ENCODE results near the gene ING5.
"Not testable (repeated sequence)": the region's sequence is repeated elsewhere in the genome, so short reads cannot be mapped to it uniquely, and the experiment has no call there.

ING5 gene

GRCh38 chr2:241752689-241753276, 50.9 kb downstream of the ING5 start:
- TF ChIP-seq CTCF (IDR thresholded peaks at IDR 0.05; ENCODE audit: control extremely low read depth, extremely low read depth, low read depth, missing control alignments) = no peak
- ChIA-PET CTCF (no interaction called here), POLR2A (no interaction called here)
- no peak for DNase-seq (ENCODE audit: extremely low spot score)

GRCh38 chr2:241753493-241753892, 51.7 kb downstream of the ING5 start:
- POLR2A ChIA-PET = no interaction called here
- CTCF ChIA-PET = interaction anchor here (1.4 kb wide), 1 partner anchor 35 kb away, joined by 3 read pairs; no protein-coding TSS in a partner anchor
- no peak for TF ChIP-seq CTCF (IDR thresholded peaks at IDR 0.05; ENCODE audit: control extremely low read depth, extremely low read depth, low read depth, missing control alignments)
- DNase-seq (ENCODE audit: extremely low spot score) = no peak

- no peak for DNase-seq (ENCODE audit: extremely low spot score)
- TF ChIP-seq CTCF (IDR thresholded peaks at IDR 0.05; ENCODE audit: control extremely low read depth, extremely low read depth, low read depth, missing control alignments) = no peak
- POLR2A ChIA-PET = no interaction called here
- CTCF ChIA-PET = interaction anchor here (1.4 kb wide), 1 partner anchor 35 kb away, joined by 3 read pairs; no protein-coding TSS in a partner anchor
Measured at GRCh38 chr2:241754042-241754441, 52.2 kb downstream of the ING5 start.

- TF ChIP-seq CTCF (IDR thresholded peaks at IDR 0.05; ENCODE audit: control extremely low read depth, extremely low read depth, low read depth, missing control alignments) = no peak
- no peak for DNase-seq (ENCODE audit: extremely low spot score)
- CTCF ChIA-PET = no interaction called here
- POLR2A ChIA-PET = no interaction called here
Measured at GRCh38 chr2:241755166-241755565, 53.3 kb downstream of the ING5 start.

- CTCF ChIA-PET = no interaction called here
- DNase-seq (ENCODE audit: extremely low spot score) = no peak
- POLR2A ChIA-PET = no interaction called here
- TF ChIP-seq CTCF (IDR thresholded peaks at IDR 0.05; ENCODE audit: control extremely low read depth, extremely low read depth, low read depth, missing control alignments) = no peak
Measured at GRCh38 chr2:241755777-241756176, 53.9 kb downstream of the ING5 start.

GRCh38 chr2:241759067-241759807, 57.4 kb downstream of the ING5 start:
- ChIA-PET CTCF (interaction anchor here (0.9 to 1.4 kb wide), 2 partner anchors 12 to 22 kb away, joined by 3 read pairs; no protein-coding TSS in a partner anchor), POLR2A (no interaction called here)
- no peak for DNase-seq (ENCODE audit: extremely low spot score)
- TF ChIP-seq CTCF (IDR thresholded peaks at IDR 0.05; ENCODE audit: control extremely low read depth, extremely low read depth, low read depth, missing control alignments) = no peak

GRCh38 chr2:241759893-241760292, 58.1 kb downstream of the ING5 start:
- DNase-seq (ENCODE audit: extremely low spot score); POLR2A ChIA-PET: not testable (repeated sequence)
- CTCF ChIA-PET = interaction anchor here (0.9 kb wide), 1 partner anchor 11 kb away, joined by 3 read pairs; no protein-coding TSS in a partner anchor

Data from GM10248 (cell line).